IMR-90 (cell line): ENCODE data around the gene MMP14. TPM values are rescaled to one million over a fixed set of nuclear protein-coding genes. Genes with fewer than 3 reads are reported as not detected.
"Not testable (repeated sequence)": the region's sequence is repeated elsewhere in the genome, so short reads cannot be mapped to it uniquely, and the experiment has no call there.

Experiments
- ATAC-seq: fragments of 200-7000 bp; cut with Tn5 transposase; 2 replicates; pipeline ENCODE4 v1.9.1; 2020; ENCODE audit warnings: low read depth, mild to moderate bottlenecking, moderate library complexity
- BruUV-seq: library from RNA; stranded (reverse); fragments of 400-500 nt; replicated peaks from 2 replicates; lab custom pipeline; 2021; lab: Mats Ljungman, UMichigan
- CTCF ChIA-PET: fragments of 300-600 bp; formaldehyde crosslinking; extraction: SDS; loops from one replicate; lab custom pipeline; 2021; ENCODE audit warnings: antibody characterized with exemption; lab: Yijun Ruan, JAX
- POLR2A ChIA-PET: fragments of 300-600 bp; sonication (Branson Sonifier 250); formaldehyde crosslinking; loops from one replicate; lab custom pipeline; 2022; ENCODE audit warnings: antibody characterized with exemption; ENCODE audit not compliant: unreplicated experiment; lab: Charles Lee
- DNase-seq: peaks from one replicate; pipeline ENCODE4 v3.0.0; 2013
- H2AFZ ChIP-seq: replicated peaks from 2 replicates; pipeline ENCODE3; 2013; ENCODE audit warnings: low read length, mild to moderate bottlenecking; ENCODE audit not compliant: poor library complexity
- H2AK5ac ChIP-seq: 2 replicates; pipeline ENCODE4 v1.6.1; 2013; ENCODE audit warnings: low read depth, low read length, inconsistent platforms
- H2AK9ac ChIP-seq: replicated peaks from 2 replicates; pipeline ENCODE3; 2013; ENCODE audit warnings: mild to moderate bottlenecking, low read depth, low read length, moderate library complexity; ENCODE audit not compliant: poor library complexity
- H2BK120ac ChIP-seq: 2 replicates; pipeline ENCODE4 v1.6.1; 2013; ENCODE audit warnings: low read depth, low read length, inconsistent platforms
- H2BK15ac ChIP-seq: 3 replicates; pipeline ENCODE4 v1.6.1; 2013; ENCODE audit warnings: low read depth, low read length, inconsistent platforms
- H2BK20ac ChIP-seq: 2 replicates; pipeline ENCODE4 v1.6.1; 2013; ENCODE audit warnings: low read depth, mild to moderate bottlenecking, inconsistent platforms, low read length, moderate library complexity
- H2BK5ac ChIP-seq: 2 replicates; pipeline ENCODE4 v1.6.1; 2013; ENCODE audit warnings: mild to moderate bottlenecking, low read depth, low read length, inconsistent platforms; ENCODE audit not compliant: poor library complexity, severe bottlenecking
- H3K14ac ChIP-seq: replicated peaks from 2 replicates; pipeline ENCODE4 v1.6.1; 2013; ENCODE audit warnings: low read depth, low read length, inconsistent platforms
- H3K18ac ChIP-seq: 2 replicates; pipeline ENCODE4 v1.6.1; 2013; ENCODE audit warnings: low read depth, low read length, control low read depth
- H3K23ac ChIP-seq: 2 replicates; pipeline ENCODE4 v1.6.1; 2013; ENCODE audit warnings: low read depth, low read length, inconsistent platforms
- H3K27ac ChIP-seq: 2 replicates; pipeline ENCODE4 v1.5.1; 2013; ENCODE audit warnings: mild to moderate bottlenecking, control low read depth, low read length; ENCODE audit not compliant: insufficient read depth
- H3K27me3 ChIP-seq: 2 replicates; pipeline ENCODE4 v1.6.1; 2013; ENCODE audit warnings: low read length; ENCODE audit not compliant: control insufficient read depth, insufficient read depth
- H3K36me3 ChIP-seq: 2 replicates; pipeline ENCODE4 v1.6.1; 2013; ENCODE audit warnings: low read length, mixed read lengths; ENCODE audit not compliant: control insufficient read depth, insufficient read depth
- H3K4ac ChIP-seq: 2 replicates; pipeline ENCODE4 v1.6.1; 2013; ENCODE audit warnings: low read depth, low read length, inconsistent platforms
- H3K4me1 ChIP-seq: 2 replicates; pipeline ENCODE4 v1.6.1; 2013; ENCODE audit warnings: low read length, mixed read lengths; ENCODE audit not compliant: control insufficient read depth, insufficient read depth
- H3K4me2 ChIP-seq: 2 replicates; pipeline ENCODE4 v1.6.1; 2013; ENCODE audit warnings: low read depth, mild to moderate bottlenecking, control low read depth, low read length, moderate library complexity
- H3K4me3 ChIP-seq: 2 replicates; pipeline ENCODE4 v1.5.1; 2013; ENCODE audit warnings: low read depth, mild to moderate bottlenecking, control low read depth, low read length, moderate library complexity; ENCODE audit not compliant: insufficient read depth
- H3K56ac ChIP-seq: 2 replicates; pipeline ENCODE4 v1.6.1; 2013; ENCODE audit warnings: low read length, inconsistent platforms; ENCODE audit not compliant: insufficient read depth; ENCODE audit errors: extremely low read depth
- H3K79me1 ChIP-seq, 2 experiments: 2 replicates each; pipeline ENCODE4 v1.6.1; 2013; ENCODE audit warnings: low read length in 2 of 2, inconsistent platforms in 1 of 2, low read depth in 1 of 2
- H3K9ac ChIP-seq: 2 replicates; pipeline ENCODE4 v1.6.1; 2013; ENCODE audit warnings: low read depth, low read length, control low read depth
- H3K9me1 ChIP-seq: 2 replicates; pipeline ENCODE4 v1.6.1; 2013; ENCODE audit warnings: low read length, inconsistent platforms; ENCODE audit not compliant: insufficient read depth
- H3K9me3 ChIP-seq: 2 replicates; pipeline ENCODE4 v1.6.1; 2013; ENCODE audit warnings: low read length; ENCODE audit not compliant: control insufficient read depth, insufficient read depth
- H4K20me1 ChIP-seq: 2 replicates; pipeline ENCODE4 v1.6.1; 2013; ENCODE audit warnings: low read length, inconsistent platforms; ENCODE audit not compliant: insufficient read depth
- H4K5ac ChIP-seq: 2 replicates; pipeline ENCODE4 v1.6.1; 2013; ENCODE audit warnings: mild to moderate bottlenecking, low read depth, low read length, control low read depth
- H4K8ac ChIP-seq, 2 experiments: 2 replicates each; pipeline ENCODE4 v1.6.1; 2013; ENCODE audit warnings: low read depth in 2 of 2, low read length in 2 of 2, control low read depth in 1 of 2, inconsistent platforms in 1 of 2
- H4K91ac ChIP-seq: 2 replicates; pipeline ENCODE4 v1.6.1; 2013; ENCODE audit warnings: low read depth, low read length, inconsistent platforms; ENCODE audit not compliant: insufficient read depth
- WGBS, 2 experiments: methylation state at CpG; one replicate each; pipeline versions ENCODE4 v1.1.5 to v1.1.7; 2013; ENCODE audit warnings: missing lambda C conversion rate in 2 of 2; ENCODE audit not compliant: insufficient read length in 1 of 2; ENCODE audit errors: extremely low coverage in 2 of 2; 5-methylcytosine and 5-hydroxymethylcytosine counted together
- dilution Hi-C: fragments of 300-500 bp; cut with HindIII; formaldehyde crosslinking; loops from one replicate; pipeline ENCODE4 v1.14.3; 2018; ENCODE audit warnings: low sequenced_read_pairs; ENCODE audit not compliant: unreplicated experiment
- in situ Hi-C: fragments of 300-500 bp; cut with MboI; formaldehyde crosslinking; loops from 3 replicates; pipeline ENCODE4 v1.14.3; 2019; ENCODE audit warnings: low sequenced_read_pairs, inconsistent platforms, mixed read lengths
- intact Hi-C: fragments of 100-400 bp; cut with micrococcal nuclease; formaldehyde crosslinking; loops from 2 replicates; pipeline ENCODE4 v1.10.0; 2022
- polyA plus RNA-seq, 3 experiments: library from polyadenylated mRNA; depleted of rRNA; stranded (reverse); fragments of >200 nt; gene quantifications; 2 replicates each; pipeline ENCODE4 v1.2.3, GENCODE V29; 2012; ENCODE audit warnings: low replicate concordance in 1 of 3
- total RNA-seq: library from RNA; depleted of rRNA; stranded (reverse); fragments of >200 nt; gene quantifications from 2 replicates; pipeline ENCODE4 v1.2.3, GENCODE V29; 2012

The MMP14 gene
- total and polyA plus RNA-seq, 2 of the 4 experiments (the other 2 are of a cell fraction): 156 to 315 TPM

- H3K18ac ChIP-seq, H3K9me1 ChIP-seq, H3K79me1 ChIP-seq, H3K27ac ChIP-seq, H2BK15ac ChIP-seq, H3K23ac ChIP-seq, H2BK5ac ChIP-seq, H2BK120ac ChIP-seq, H3K27me3 ChIP-seq, H2AK9ac ChIP-seq, H3K9ac ChIP-seq, H2AFZ ChIP-seq, H3K4me1 ChIP-seq, H3K36me3 ChIP-seq, H3K9me3 ChIP-seq, H3K4me2 ChIP-seq, H4K8ac ChIP-seq, H4K91ac ChIP-seq, H3K56ac ChIP-seq, H4K5ac ChIP-seq, H2AK5ac ChIP-seq, H3K4me3 ChIP-seq, ATAC-seq, H4K20me1 ChIP-seq, BruUV-seq, DNase-seq, H3K4ac ChIP-seq, H2BK20ac ChIP-seq, intact Hi-C loops, H3K14ac ChIP-seq, dilution Hi-C loops, POLR2A ChIA-PET: not testable (repeated sequence)
- WGBS, 2 experiments: no CpG with 5 or more reads among the region's 3 CpGs
- CTCF ChIA-PET: interaction anchor here (0.9 to 1.6 kb wide), 4 partner anchors 11 to 289 kb away, joined by 3 to 7 read pairs (median 4); partner anchors contain the start of gene LRP10
- in situ Hi-C loops: loop anchor here (25.0 kb wide), 1 partner anchor 473 kb away; no protein-coding TSS in a partner anchor
Measured at GRCh38 chr14:22860377-22860776, 24.0 kb downstream of the MMP14 start.
